Transverse colon (tissue), 3 donors: ENCODE measurements around the gene OLFML3.

Source experiments
- CTCF ChIP-seq, 5 experiments: fragments of 200-600 bp in 3 of 5; fragments of 450-650 bp in 2 of 5; sonication (generic) in 3 of 5; IDR thresholded peaks; 1 replicate in 2 of 5; 2 replicates in 3 of 5; pipeline ENCODE4 v1.5.1; 2016 to 2017; ENCODE audit warnings: antibody characterized with exemption in 5 of 5, inconsistent platforms in 3 of 5, mild to moderate bottlenecking in 2 of 5, moderate library complexity in 1 of 5
- POLR2A ChIP-seq: fragments of 450-650 bp; IDR thresholded peaks from one replicate; pipeline ENCODE4 v1.6.1; 2016; ENCODE audit warnings: antibody characterized with exemption, mild to moderate bottlenecking, moderate library complexity

DNA sequence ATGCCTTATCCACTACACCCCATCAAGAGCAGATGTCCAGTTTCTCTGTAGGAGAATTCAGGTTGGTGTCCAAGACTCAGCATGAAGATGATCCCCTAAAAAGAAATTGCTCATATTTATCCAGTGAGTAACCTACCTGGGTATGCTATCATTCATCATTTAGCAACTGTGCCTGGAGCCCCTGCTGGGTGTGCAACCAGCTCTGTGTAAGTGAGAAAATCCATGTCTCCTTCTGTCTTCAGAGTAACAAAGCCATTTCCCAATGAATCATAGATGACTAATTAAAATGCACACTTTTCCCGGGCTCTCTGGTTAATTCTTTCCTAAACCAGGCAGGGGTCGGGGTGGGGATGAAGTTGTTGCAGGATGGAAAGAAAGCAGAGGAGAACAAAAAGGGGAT, 35.8 kb downstream of the OLFML3 start:
- TF ChIP-seq CTCF (IDR thresholded peaks at IDR 0.05) (no peak), POLR2A (no peak)
